Keratinocyte (primary cell): ENCODE data around the gene AZIN2. TPM values are rescaled to one million over a fixed set of nuclear protein-coding genes. Genes with fewer than 3 reads are reported as not detected.

ENCODE experiments used
- DNase-seq: peaks from one replicate; pipeline ENCODE4 v3.0.0-alpha.2; 2011; ENCODE audit warnings: low read depth, missing footprints, low spot score
- FAIRE-seq: peaks from 2 replicates; lab custom pipeline; 2011; peaks lifted over from hg19 to GRCh38; lab: Jason Lieb, UNC
- H2AFZ ChIP-seq: 2 replicates; pipeline ENCODE4 v1.6.0; 2012; ENCODE audit warnings: low read length, control low read depth, inconsistent platforms; ENCODE audit not compliant: control insufficient read depth
- H3K27ac ChIP-seq: 2 replicates; pipeline ENCODE4 v1.5.1; 2011; ENCODE audit warnings: low read length; ENCODE audit not compliant: control insufficient read depth, insufficient read depth
- H3K27me3 ChIP-seq: 3 replicates; pipeline ENCODE4 v1.6.0; 2011; ENCODE audit warnings: low read length; ENCODE audit not compliant: control insufficient read depth, insufficient read depth; ENCODE audit errors: extremely low read depth
- H3K36me3 ChIP-seq, 2 experiments: 2 replicates in 1 of 2; 3 replicates in 1 of 2; pipeline ENCODE4 v1.5.1; 2011; ENCODE audit warnings: low read length in 2 of 2, mild to moderate bottlenecking in 1 of 2; ENCODE audit not compliant: control insufficient read depth in 2 of 2, insufficient read depth in 2 of 2; ENCODE audit errors: extremely low read depth in 1 of 2
- H3K4me1 ChIP-seq: 3 replicates; pipeline ENCODE4 v1.5.1; 2011; ENCODE audit warnings: low read length; ENCODE audit not compliant: control insufficient read depth, insufficient read depth; ENCODE audit errors: extremely low read depth
- H3K4me2 ChIP-seq: 3 replicates; pipeline ENCODE4 v1.6.0; 2011; ENCODE audit warnings: low read depth, low read length; ENCODE audit not compliant: control insufficient read depth, insufficient read depth; ENCODE audit errors: extremely low read depth
- H3K4me3 ChIP-seq, 3 experiments: fragments of 200-600 bp in 1 of 3; sonication (generic) in 1 of 3; 2 replicates in 2 of 3; 3 replicates in 1 of 3; pipeline ENCODE4 v1.5.1; 2011 to 2016; ENCODE audit warnings: low read length in 3 of 3, mild to moderate bottlenecking in 3 of 3, control low read depth in 2 of 3, inconsistent platforms in 1 of 3, low read depth in 1 of 3, mixed read lengths in 1 of 3, mixed run types in 1 of 3, moderate library complexity in 1 of 3; ENCODE audit not compliant: control insufficient read depth in 2 of 3, insufficient read depth in 2 of 3; ENCODE audit errors: extremely low read depth in 1 of 3
- H3K79me2 ChIP-seq: 2 replicates; pipeline ENCODE4 v1.6.0; 2012; ENCODE audit warnings: low read length; ENCODE audit not compliant: control insufficient read depth, insufficient read depth
- H3K9ac ChIP-seq: 3 replicates; pipeline ENCODE4 v1.6.0; 2011; ENCODE audit warnings: low read length; ENCODE audit not compliant: control insufficient read depth, insufficient read depth; ENCODE audit errors: extremely low read depth
- H3K9me1 ChIP-seq: 3 replicates; pipeline ENCODE4 v1.6.0; 2011; ENCODE audit warnings: low read length; ENCODE audit not compliant: control insufficient read depth, insufficient read depth; ENCODE audit errors: extremely low read depth
- H3K9me3 ChIP-seq: 2 replicates; pipeline ENCODE4 v1.5.1; 2012; ENCODE audit warnings: low read depth, low read length; ENCODE audit not compliant: control insufficient read depth
- H4K20me1 ChIP-seq: 3 replicates; pipeline ENCODE4 v1.6.0; 2011; ENCODE audit warnings: low read length; ENCODE audit not compliant: control insufficient read depth, insufficient read depth; ENCODE audit errors: extremely low read depth
- EZH2 ChIP-seq: IDR thresholded peaks from one replicate; pipeline ENCODE4 v1.6.1; 2012; ENCODE audit warnings: inconsistent platforms, mild to moderate bottlenecking, low read length, moderate library complexity
- dilution Hi-C: fragments of 300-500 bp; cut with MboI; formaldehyde crosslinking; loops from one replicate; pipeline ENCODE4 v1.7.0; 2020; ENCODE audit warnings: low sequenced_read_pairs; ENCODE audit not compliant: extremely low pct_ligation_motif_present
- polyA plus RNA-seq, 5 experiments: library from polyadenylated mRNA; depleted of rRNA in 3 of 5; stranded (reverse) in 3 of 5; stranded (forward) in 1 of 5; unstranded in 1 of 5; fragments of >200 nt; gene quantifications; 1 replicate in 1 of 5; 2 replicates in 3 of 5; 3 replicates in 1 of 5; pipeline versions ENCODE4 v1.2.1 to v1.2.3, GENCODE V29; 2011 to 2012; ENCODE audit warnings: missing spikeins in 2 of 5, low read depth in 1 of 5, low replicate concordance in 1 of 5
- TF ChIP-seq, protein P1 (sequence below), 3 experiments: IDR thresholded peaks in 1 of 3; conservative IDR thresholded peaks in 1 of 3; optimal IDR thresholded peaks in 1 of 3; 2 replicates in 2 of 3; 3 replicates in 1 of 3; pipeline versions ENCODE3 to v1.5.1; 2011; ENCODE audit warnings: low read length in 3 of 3, mild to moderate bottlenecking in 3 of 3, moderate library complexity in 2 of 3, control low read depth in 1 of 3, inconsistent platforms in 1 of 3; ENCODE audit not compliant: insufficient read depth in 2 of 3; ENCODE audit errors: extremely low read depth in 1 of 3

The AZIN2 gene
- polyA plus RNA-seq, 1 donor (not counting 4 experiments of a cell fraction or from before 2014, with no cell fraction given) = 6.7 TPM

DNA sequence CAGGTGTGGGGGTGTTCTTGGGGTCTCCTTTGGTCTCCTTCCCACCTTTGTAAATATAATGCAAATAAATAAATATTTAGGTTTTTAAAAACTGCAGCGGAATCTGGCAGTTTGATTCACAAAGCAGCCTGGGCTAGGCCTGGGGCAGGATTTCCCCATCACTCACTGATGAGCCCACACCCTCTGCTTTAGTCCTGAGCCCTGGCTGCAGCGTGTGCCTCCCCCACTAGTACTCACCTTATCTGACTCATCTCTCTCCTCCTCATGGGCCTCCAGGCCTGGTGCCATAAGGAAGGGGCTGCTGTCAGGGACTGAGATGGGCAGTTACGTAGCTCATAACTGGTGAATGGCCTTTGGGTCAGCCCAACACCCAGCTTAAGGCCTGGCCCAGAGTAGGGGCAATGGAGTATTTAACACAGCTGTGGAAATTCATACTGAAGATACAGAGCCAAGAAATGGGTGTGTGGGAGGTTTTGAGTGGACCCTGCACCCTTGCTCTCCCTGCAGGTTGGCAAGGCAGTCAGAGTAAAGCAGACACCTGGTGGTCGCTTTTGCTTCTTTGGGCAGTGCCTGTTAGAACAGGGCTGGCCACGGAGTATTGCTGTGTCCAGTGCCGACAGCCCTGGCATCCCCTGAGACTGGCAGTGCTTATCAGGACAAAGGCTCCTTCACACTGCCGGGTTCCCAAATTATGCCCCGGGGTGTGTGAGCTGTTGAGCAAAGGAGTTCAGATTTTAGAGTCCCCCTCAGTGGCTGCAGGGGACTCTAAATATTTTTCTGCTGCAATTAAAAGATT lies 39.7 kb downstream of the AZIN2 start:
- TF ChIP-seq EZH2 = no peak
- TF ChIP-seq, protein P1, sequence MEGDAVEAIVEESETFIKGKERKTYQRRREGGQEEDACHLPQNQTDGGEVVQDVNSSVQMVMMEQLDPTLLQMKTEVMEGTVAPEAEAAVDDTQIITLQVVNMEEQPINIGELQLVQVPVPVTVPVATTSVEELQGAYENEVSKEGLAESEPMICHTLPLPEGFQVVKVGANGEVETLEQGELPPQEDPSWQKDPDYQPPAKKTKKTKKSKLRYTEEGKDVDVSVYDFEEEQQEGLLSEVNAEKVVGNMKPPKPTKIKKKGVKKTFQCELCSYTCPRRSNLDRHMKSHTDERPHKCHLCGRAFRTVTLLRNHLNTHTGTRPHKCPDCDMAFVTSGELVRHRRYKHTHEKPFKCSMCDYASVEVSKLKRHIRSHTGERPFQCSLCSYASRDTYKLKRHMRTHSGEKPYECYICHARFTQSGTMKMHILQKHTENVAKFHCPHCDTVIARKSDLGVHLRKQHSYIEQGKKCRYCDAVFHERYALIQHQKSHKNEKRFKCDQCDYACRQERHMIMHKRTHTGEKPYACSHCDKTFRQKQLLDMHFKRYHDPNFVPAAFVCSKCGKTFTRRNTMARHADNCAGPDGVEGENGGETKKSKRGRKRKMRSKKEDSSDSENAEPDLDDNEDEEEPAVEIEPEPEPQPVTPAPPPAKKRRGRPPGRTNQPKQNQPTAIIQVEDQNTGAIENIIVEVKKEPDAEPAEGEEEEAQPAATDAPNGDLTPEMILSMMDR (optimal IDR thresholded peaks at IDR 0.05 in 1 of 3, IDR thresholded peaks at IDR 0.05 in 1 of 3, conservative IDR thresholded peaks at IDR 0.05 in 1 of 3; ENCODE audit: extremely low read depth in 1 of 3, insufficient read depth in 2 of 3, low read length in 3 of 3) = no peak
- Histone ChIP-seq H3K9ac (no peak overlapping the region), H4K20me1 (no peaks in the 10 kb centered on the region), H3K27ac (no peak overlapping the region), H3K4me2 (no peak overlapping the region), H3K27me3 (no peaks in the 10 kb centered on the region), H3K9me3 (no peaks in the 10 kb centered on the region), H2AFZ (no peak overlapping the region), H3K79me2 (no peaks in the 10 kb centered on the region), H3K36me3 (peaks cover 0 to 4% of the 10 kb centered on the region in 2 experiments), H3K4me1 (peaks cover 18% of the 10 kb centered on the region), H3K9me1 (no peaks in the 10 kb centered on the region), H3K4me3 (no peak overlapping the region)
- dilution Hi-C loops = no loop called here
- FAIRE-seq = no peak
- DNase-seq = no peak

DNA sequence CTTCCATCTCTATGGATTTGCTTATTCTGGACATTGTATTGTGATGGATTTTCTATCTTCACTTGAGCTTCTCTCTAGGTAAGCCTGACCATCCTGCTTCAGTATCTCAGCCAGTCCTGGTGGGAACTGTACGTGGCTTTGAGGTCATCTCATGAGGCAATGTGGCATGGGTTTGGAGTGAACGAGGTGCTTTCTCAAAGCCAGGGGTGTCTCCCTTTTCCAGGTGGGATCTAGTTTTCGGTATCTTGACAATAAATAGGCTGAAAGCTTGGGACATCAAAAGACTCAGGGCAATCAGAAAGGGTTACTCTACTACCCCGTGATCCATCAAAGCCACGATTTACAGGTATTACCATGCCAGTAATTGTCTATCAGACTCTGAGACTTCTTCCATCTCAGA lies 40.8 kb downstream of the AZIN2 start:
- dilution Hi-C loops = no loop called here

More for the DNA sequence above, 40.8 kb downstream of the AZIN2 start:
- Histone ChIP-seq H3K27me3 (no peaks in the 10 kb centered on the region), H3K9me1 (no peaks in the 10 kb centered on the region), H3K79me2 (peaks cover 5% of the 10 kb centered on the region), H3K9me3 (no peaks in the 10 kb centered on the region), H3K9ac (no peak overlapping the region), H3K36me3 (peaks cover 0 to 4% of the 10 kb centered on the region in 2 experiments), H2AFZ (no peak overlapping the region), H3K27ac (no peak overlapping the region), H4K20me1 (no peaks in the 10 kb centered on the region), H3K4me1 (peaks cover 25% of the 10 kb centered on the region), H3K4me2 (no peak overlapping the region), H3K4me3 (no peak overlapping the region)
- TF ChIP-seq, protein P1 (optimal IDR thresholded peaks at IDR 0.05 in 1 of 3, IDR thresholded peaks at IDR 0.05 in 1 of 3, conservative IDR thresholded peaks at IDR 0.05 in 1 of 3; ENCODE audit: extremely low read depth in 1 of 3, insufficient read depth in 2 of 3, low read length in 3 of 3) = no peak
- no peak for TF ChIP-seq EZH2
- no peak for DNase-seq
- FAIRE-seq = no peak
